Inflammatory macrophage (primary cell): ENCODE measurements around the gene CCDC187.
A peak's percentile ranks its signal among the peaks of the same experiment; 100 is the strongest.
"Not testable (repeated sequence)": the region's sequence is repeated elsewhere in the genome, so short reads cannot be mapped to it uniquely, and the experiment has no call there.

ENCODE experiments used
- DNase-seq, 2 donors: peaks; one replicate each; pipeline ENCODE4 v3.0.0-alpha.2; 2020 to 2022

Gene CCDC187

GRCh38 chr9:136283291-136284235 is 20.3 kb downstream of the CCDC187 start:
- DNase-seq, result peak; percentile 64 to 74

- DNase-seq, result no peak
These were observed 21.5 kb downstream of the CCDC187 start for GRCh38 chr9:136282272-136282861.

- no peak for DNase-seq
These were observed 22.2 kb downstream of the CCDC187 start for GRCh38 chr9:136281421-136282271.

- DNase-seq, result no peak
These were observed 23.2 kb downstream of the CCDC187 start for GRCh38 chr9:136280535-136281315.

GRCh38 chr9:136279471-136279870 is 24.4 kb downstream of the CCDC187 start:
- no peak for DNase-seq

- no peak for DNase-seq
These were observed 25.0 kb downstream of the CCDC187 start for GRCh38 chr9:136278894-136279293.

- DNase-seq, result no peak
These were observed 25.7 kb downstream of the CCDC187 start for GRCh38 chr9:136278221-136278620.

GRCh38 chr9:136277746-136278145 is 26.1 kb downstream of the CCDC187 start:
- DNase-seq, result no peak

GRCh38 chr9:136276716-136277115 is 27.2 kb downstream of the CCDC187 start:
- no peak for DNase-seq

- DNase-seq, result no peak
These were observed 28.1 kb downstream of the CCDC187 start for GRCh38 chr9:136275655-136276429.

GRCh38 chr9:136274786-136275654 is 28.9 kb downstream of the CCDC187 start:
- no peak for DNase-seq

GRCh38 chr9:136273921-136274785 is 29.7 kb downstream of the CCDC187 start:
- no peak for DNase-seq

- no peak for DNase-seq
These were observed 30.5 kb downstream of the CCDC187 start for GRCh38 chr9:136273244-136273865.

GRCh38 chr9:136270173-136270705 is 33.7 kb downstream of the CCDC187 start:
- DNase-seq, result peak; percentile 13 to 36

GRCh38 chr9:136268735-136269134 is 35.2 kb downstream of the CCDC187 start:
- no peak for DNase-seq

GRCh38 chr9:136268318-136268717 is 35.6 kb downstream of the CCDC187 start:
- no peak for DNase-seq

- peak; percentile 81 to 88 for DNase-seq
These were observed 36.4 kb downstream of the CCDC187 start for GRCh38 chr9:136267261-136268111.

GRCh38 chr9:136266641-136267040 is 37.3 kb downstream of the CCDC187 start:
- DNase-seq, result not testable (repeated sequence)
